HepG2 (cell line): Measurements from ENCODE around the gene MEGF6.

Experiments used
- CTCF ChIP-seq: sonication (generic); formaldehyde crosslinking; IDR thresholded peaks from 2 replicates; pipeline ENCODE4 v1.5.0; 2020; ENCODE audit warnings: mild to moderate bottlenecking, missing genetic modification reagents, moderate library complexity
- HNF4A ChIP-seq: sonication (generic); formaldehyde crosslinking; IDR thresholded peaks from 2 replicates; pipeline ENCODE4 v1.4.0; 2020; ENCODE audit warnings: missing genetic modification reagents
- MLX ChIP-seq: IDR thresholded peaks from 2 replicates; pipeline ENCODE4 v1.6.1; 2016
- MYC ChIP-seq: sonication (generic); formaldehyde crosslinking; IDR thresholded peaks from 2 replicates; pipeline ENCODE4 v1.9.0; 2021; ENCODE audit warnings: missing genetic modification reagents, borderline replicate concordance
- POLR2AphosphoS5 ChIP-seq: IDR thresholded peaks from 2 replicates; pipeline ENCODE4 v1.6.1; 2012; ENCODE audit warnings: low read depth, low read length
- ZBTB33 ChIP-seq: sonication (generic); formaldehyde crosslinking; IDR thresholded peaks from 2 replicates; pipeline ENCODE4 v1.4.0; 2020; ENCODE audit warnings: missing genetic modification reagents
- ZNF777 ChIP-seq: sonication (generic); formaldehyde crosslinking; IDR thresholded peaks from 2 replicates; pipeline ENCODE4 v1.4.0; 2020; ENCODE audit warnings: missing genetic modification reagents

- TF ChIP-seq MYC (CRISPR knock-in tag): peak; percentile 42; the same call in 1 of the 2 replicates
- no peak for TF ChIP-seq CTCF
- TF ChIP-seq HNF4A: peak; percentile 95
- no peak for TF ChIP-seq ZNF777
- 0 out of 2 replicates have a peak, but pooled peaks have one; percentile 21 for TF ChIP-seq POLR2AphosphoS5
- TF ChIP-seq ZBTB33: no peak
- no peak for TF ChIP-seq MLX (CRISPR knock-in tag)
Observed at GRCh38 chr1:3459940-3460671, 151.2 kb downstream of the MEGF6 start.
